Brain microvascular endothelial cell (primary cell): Measurements from ENCODE around the gene GFY.

Source experiments
- DNase-seq: peaks from one replicate; pipeline ENCODE4 v3.0.0-alpha.2; 2020
- H3K27ac ChIP-seq: fragments of 250-450 bp; sonication (Bioruptor Pico); 2 replicates; pipeline ENCODE4 v1.5.1; 2020; ENCODE audit warnings: mild to moderate bottlenecking, moderate library complexity
- H3K27me3 ChIP-seq: fragments of 250-450 bp; sonication (Bioruptor Pico); replicated peaks from 2 replicates; pipeline ENCODE4 v1.5.1; 2020; ENCODE audit warnings: mild to moderate bottlenecking
- H3K36me3 ChIP-seq: fragments of 250-450 bp; sonication (Bioruptor Pico); replicated peaks from 2 replicates; pipeline ENCODE4 v1.5.1; 2020; ENCODE audit warnings: mild to moderate bottlenecking
- H3K4me3 ChIP-seq: 2 replicates; pipeline ENCODE4 v1.5.1; 2011; ENCODE audit warnings: low read depth, mild to moderate bottlenecking, control low read depth, low read length, moderate library complexity
- in situ Hi-C: cut with HindIII; loops from 2 replicates; pipeline ENCODE4 v1.10.0; 2017; ENCODE audit warnings: low sequenced_read_pairs, low pct_ligation_motif_present
- TF ChIP-seq, protein P1 (sequence below): IDR thresholded peaks from 2 replicates; pipeline ENCODE4 v1.5.1; 2011; ENCODE audit warnings: low read depth, mild to moderate bottlenecking, moderate library complexity, low read length, control low read depth, inconsistent platforms; ENCODE audit errors: missing control alignments

GFY gene

DNA sequence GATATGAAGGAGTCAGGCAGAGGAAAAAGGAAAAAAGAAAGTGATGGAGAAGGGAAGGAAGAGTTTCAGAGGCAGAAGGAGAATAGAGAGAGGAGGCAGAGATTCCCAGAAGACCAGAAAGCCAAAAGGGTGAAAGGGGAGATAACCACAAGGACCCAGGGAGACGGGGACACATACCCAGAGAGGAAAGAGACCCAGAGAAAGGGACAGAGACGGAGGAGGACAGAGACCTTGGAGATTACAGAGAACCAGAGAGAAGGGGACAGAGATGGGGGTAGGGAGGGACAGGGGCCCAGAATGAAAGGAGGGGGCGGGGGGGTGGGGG is 3.3 kb upstream of the GFY start:
- Histone ChIP-seq H3K4me3 (no peak overlapping the region), H3K36me3 (no peaks in the 10 kb centered on the region), H3K27me3 (peaks cover 69% of the 10 kb centered on the region), H3K27ac (no peak overlapping the region)
- TF ChIP-seq, protein P1, sequence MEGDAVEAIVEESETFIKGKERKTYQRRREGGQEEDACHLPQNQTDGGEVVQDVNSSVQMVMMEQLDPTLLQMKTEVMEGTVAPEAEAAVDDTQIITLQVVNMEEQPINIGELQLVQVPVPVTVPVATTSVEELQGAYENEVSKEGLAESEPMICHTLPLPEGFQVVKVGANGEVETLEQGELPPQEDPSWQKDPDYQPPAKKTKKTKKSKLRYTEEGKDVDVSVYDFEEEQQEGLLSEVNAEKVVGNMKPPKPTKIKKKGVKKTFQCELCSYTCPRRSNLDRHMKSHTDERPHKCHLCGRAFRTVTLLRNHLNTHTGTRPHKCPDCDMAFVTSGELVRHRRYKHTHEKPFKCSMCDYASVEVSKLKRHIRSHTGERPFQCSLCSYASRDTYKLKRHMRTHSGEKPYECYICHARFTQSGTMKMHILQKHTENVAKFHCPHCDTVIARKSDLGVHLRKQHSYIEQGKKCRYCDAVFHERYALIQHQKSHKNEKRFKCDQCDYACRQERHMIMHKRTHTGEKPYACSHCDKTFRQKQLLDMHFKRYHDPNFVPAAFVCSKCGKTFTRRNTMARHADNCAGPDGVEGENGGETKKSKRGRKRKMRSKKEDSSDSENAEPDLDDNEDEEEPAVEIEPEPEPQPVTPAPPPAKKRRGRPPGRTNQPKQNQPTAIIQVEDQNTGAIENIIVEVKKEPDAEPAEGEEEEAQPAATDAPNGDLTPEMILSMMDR = no peak
- in situ Hi-C loops = no loop called here
- DNase-seq = no peak

DNA sequence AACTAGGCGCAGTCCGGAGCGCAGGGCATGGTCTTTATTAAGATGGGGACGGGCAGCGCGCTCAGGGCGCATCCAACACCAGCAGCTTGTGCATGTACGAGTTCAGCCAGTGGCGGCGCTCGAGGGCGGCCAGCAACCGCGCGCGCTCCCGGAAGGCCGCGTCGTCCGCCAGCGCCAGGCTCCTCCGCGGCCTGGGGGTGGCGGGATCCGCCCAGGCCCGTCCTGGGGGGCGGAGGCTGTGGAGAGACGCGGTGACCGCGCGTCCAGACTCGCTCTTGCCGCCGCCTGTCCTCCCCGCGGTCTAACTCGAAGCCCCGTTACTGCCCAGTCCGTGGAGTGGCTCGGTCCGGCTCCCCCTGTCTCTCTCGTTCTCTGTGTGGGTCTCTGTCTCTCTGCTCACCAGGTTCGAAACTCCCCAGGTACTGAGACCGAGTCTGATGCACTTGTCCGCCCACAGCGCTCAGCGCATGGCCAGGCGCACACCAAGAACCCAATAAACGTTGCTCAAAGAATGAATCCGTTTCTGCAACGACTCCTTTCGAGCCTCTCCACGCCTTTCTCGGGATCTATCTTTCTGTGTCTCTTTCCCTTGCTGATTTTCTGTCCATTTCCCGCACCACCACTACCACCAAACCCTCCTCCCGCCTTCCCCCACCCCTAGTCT is 2.6 kb upstream of the GFY start:
- Histone ChIP-seq H3K4me3 (no peak overlapping the region), H3K27ac (no peak overlapping the region), H3K36me3 (no peaks in the 10 kb centered on the region), H3K27me3 (peaks cover 70% of the 10 kb centered on the region)
- DNase-seq = no peak
- TF ChIP-seq, protein P1 = peak; percentile 32
- in situ Hi-C loops = no loop called here

DNA sequence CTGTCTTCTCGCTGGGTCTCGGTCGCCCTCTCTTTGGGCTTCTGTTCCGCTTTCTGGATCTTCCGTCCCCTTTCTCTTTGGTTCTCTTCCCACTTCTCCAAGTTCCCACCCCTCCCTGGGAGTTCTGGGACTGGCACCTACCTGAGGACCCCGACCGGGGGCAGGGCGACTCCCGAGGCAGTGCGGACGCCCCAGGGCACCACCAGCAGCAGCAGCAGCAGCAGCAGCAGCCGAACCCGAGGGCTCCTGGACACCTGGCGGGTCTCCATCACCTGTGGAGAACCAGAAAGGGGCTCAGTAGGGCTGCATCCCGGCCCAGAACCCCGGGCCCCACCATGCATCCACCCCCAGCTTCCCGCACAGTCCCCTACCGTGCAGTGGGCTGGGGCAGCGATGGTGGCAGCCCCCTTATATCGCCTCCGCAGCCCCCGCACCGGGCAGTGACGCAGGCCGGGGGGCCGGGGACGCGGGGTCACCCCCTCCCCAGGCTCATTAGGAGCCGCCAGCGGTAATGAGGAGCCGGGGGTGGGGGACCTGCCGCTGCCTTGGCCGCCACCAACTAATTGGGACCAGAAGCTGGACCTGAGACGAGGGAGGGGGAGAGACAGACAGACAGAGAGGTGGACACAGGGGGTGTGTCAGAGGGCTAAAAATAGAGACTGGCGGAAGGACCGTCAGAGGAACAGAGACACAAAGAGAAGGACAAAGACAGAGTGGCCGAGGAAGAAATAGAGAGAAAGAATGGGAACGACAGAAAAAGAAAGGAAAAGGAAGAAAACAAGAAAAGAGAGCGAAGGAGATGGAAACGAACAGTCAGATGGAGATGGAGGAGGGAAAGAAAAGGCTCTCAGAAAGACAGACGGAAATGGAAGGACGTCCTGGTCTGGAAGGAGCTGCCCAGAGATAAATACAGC is 1.9 kb upstream of the GFY start, which contains the start of gene PTH2:
PTH2 (minus strand) TSS at position 371 of the 914 bp plus-strand sequence; CDS start at position 269, 102 bp downstream.
- TF ChIP-seq, protein P1 = no peak
- in situ Hi-C loops = no loop called here
- H3K36me3 ChIP-seq = no peaks in the 10 kb centered on the region
- H3K27ac ChIP-seq = no peak within 1 kb of the TSS
- no peak within 1 kb of the TSS for H3K4me3 ChIP-seq
- H3K27me3 ChIP-seq = peaks cover 77% of the 10 kb centered on the region
- no peak for DNase-seq

DNA sequence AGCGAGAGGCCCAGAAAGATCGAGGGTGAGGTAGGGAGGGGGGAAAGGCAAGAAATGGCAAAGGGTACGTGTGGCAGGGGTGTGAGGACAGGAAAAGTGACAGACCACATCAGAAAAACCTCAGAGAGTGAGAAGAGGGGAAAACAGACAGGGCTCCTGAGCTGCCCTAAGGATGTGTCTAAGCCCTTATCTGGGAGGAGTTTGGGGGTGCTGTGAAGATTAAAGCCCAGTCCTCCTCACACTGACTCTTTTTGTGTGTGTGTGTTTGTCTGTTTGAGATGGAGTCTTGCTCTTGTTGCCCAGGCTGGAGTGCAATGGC is 1.2 kb upstream of the GFY start:
- no peak for DNase-seq
- no peak overlapping the region for H3K27ac ChIP-seq
- H3K27me3 ChIP-seq = peaks cover 82% of the 10 kb centered on the region
- TF ChIP-seq, protein P1 = no peak
- in situ Hi-C loops = no loop called here
- no peaks in the 10 kb centered on the region for H3K36me3 ChIP-seq
- H3K4me3 ChIP-seq = no peak overlapping the region

DNA sequence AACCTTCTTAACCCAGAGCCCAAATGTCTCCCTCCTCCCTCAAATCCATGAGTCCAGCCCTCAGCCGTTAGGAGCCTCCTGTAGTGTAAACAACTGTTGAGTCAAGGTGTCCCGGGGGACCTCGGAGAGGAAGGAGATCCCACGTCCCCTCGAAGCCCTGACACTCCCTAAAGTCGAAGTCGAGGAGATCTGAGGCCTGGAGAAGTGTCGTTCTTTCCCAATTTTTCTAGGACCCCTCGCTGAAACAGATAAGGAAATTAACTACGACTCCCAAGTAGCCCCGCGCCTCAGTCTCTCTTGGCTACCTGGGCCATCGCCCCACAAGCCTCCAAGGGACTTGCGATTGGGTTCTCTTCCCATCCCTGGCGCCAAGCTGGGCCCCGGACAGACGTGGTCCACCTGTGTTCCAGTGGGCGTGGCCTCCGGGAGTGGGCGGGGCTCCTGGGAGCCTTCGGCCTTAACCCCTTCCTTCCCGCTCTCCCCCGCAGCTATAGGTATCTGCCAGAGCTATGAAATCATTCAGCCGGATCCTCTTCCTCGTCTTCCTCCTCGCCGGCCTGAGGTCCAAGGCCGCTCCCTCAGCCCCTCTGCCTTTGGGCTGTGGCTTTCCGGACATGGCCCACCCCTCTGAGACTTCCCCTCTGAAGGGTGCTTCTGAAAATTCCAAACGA is 869 bp downstream of the GFY start:
- no peak overlapping the region for H3K27ac ChIP-seq
- H3K36me3 ChIP-seq = no peaks in the 10 kb centered on the region
- TF ChIP-seq, protein P1 = no peak
- DNase-seq = no peak
- peaks cover 91% of the 10 kb centered on the region for H3K27me3 ChIP-seq
- in situ Hi-C loops = no loop called here
- no peak overlapping the region for H3K4me3 ChIP-seq
